NCI-H82 treated with DMSO at 0.1 percent for 48 hours (cell line): ENCODE results near the gene C5orf15.

Experiments used
- DNase-seq: peaks from one replicate; lab custom pipeline; 2025; ENCODE audit not compliant: unreplicated experiment; lab: John Stamatoyannopoulos, UW

The C5orf15 gene

DNA sequence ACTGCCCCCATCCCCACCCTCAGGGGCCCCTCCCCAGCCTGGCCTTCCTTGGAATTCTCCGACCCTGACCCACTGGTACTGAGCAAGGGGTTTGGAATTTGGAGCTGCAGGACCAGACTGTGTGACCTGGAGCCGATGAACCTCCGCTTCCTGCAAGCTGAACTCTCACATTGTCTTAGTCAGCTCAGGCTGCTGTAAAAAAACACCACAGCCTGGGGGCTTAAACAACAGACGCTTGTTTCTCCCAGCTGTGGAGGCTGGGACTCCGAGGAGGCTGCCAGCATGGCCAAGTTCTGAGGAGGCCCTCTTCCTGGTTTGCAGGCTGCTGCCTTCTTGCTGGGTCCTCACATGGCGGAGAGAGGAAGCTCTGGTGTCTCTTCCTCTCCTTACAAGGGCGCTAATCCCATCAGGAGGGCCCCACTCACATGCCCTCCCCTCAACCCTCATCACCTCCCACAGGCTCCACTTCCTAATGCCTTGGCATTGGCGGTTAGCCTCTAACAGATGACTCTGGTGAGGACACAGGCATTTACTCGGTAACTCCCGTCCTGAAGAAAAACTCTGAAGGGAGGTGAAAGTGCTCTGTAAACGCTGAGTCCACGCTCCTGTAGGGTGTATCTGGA lies 42.4 kb downstream of the C5orf15 start:
- DNase-seq, result no peak

DNA sequence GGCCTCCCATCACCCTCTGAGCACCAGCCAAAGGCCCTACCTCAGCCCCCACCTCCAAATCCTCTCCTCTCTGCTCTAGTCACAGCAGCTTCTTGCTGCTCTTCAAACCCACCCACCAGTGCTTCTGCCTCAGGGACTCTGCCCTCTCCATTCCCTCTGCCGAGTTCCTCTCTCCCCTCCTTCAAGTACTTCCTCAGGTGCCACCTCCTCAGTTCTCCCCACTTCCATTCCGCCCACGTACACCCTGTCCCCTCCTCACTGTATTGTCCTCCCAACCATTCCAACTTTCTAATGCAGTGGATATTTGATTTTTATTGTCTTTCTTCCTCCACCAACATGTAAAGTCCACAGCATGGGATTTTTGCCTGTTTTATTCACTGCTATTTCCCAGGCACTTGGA lies 43.2 kb downstream of the C5orf15 start:
- DNase-seq, result no peak

DNA sequence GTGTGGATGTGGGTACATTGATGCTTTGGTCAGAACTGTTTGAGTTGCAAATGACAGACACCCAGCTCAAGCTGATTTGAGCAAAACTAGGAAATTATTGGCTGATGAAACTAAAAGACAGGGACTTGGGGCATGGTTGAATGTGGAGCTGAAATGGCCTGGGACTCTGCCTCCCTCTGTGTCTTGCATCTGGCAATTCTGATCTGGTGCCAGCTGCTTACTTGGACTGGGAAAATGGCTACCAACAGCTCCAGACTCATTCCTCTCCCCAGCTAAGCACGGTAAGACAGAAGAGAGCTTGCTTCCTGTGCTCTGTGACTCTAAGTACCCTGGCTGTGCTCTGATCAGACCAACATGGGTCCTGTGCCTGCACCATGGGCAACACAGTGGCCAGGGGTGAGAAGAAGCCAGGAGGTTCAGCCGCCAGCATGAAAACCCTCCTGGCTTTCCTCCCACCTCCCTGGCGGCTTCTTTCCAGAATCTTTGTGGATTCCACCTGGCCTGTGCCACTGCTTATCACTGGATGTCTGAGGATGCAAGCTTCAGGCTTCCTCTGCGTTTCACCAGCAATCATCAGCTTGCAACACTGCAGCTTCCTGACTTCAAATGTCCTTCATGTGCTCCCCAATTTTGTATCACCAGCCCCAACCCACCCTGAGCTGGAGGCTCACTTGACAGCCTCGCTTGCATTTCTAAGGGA lies 44.1 kb downstream of the C5orf15 start:
- no peak for DNase-seq

DNA sequence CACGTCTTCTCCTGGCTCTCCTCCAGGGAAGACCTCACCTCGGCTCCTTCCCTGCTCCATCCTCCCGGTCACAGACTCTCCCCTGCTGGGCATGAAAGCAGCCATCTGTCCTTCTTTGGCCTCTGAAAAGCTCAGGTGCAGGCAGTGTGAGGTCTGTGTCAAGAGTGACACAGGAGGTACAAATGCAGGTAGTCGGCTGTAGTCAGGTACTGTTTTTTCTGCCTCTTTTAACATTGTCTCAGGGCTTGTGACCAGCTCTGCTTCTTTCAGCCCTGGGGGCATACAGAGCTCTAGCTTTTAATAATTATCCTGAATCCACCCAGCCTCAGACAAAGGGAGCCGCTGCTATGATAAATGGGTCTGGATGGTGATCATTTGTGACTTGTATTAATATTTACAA lies 46.4 kb downstream of the C5orf15 start:
- DNase-seq, result no peak

DNA sequence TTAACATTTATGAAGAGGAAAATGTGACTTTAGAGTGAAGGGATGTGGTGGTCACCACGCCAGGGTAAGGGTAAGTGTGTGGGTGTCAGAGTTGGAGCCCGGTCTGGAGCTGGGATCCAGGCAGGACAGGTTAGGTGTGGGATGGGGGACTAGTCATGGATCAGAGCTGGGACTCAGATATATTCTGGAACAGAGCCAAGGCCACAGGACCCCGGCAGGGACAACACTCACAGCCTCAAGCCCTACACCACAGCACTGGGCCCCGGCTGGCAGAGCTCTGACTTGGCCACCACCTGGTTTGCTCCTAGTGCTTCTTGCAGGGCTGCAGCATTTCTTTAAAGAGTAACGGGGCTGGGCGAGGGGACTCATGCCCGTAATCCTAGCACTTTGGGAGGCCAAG lies 47.4 kb downstream of the C5orf15 start:
- no peak for DNase-seq

DNA sequence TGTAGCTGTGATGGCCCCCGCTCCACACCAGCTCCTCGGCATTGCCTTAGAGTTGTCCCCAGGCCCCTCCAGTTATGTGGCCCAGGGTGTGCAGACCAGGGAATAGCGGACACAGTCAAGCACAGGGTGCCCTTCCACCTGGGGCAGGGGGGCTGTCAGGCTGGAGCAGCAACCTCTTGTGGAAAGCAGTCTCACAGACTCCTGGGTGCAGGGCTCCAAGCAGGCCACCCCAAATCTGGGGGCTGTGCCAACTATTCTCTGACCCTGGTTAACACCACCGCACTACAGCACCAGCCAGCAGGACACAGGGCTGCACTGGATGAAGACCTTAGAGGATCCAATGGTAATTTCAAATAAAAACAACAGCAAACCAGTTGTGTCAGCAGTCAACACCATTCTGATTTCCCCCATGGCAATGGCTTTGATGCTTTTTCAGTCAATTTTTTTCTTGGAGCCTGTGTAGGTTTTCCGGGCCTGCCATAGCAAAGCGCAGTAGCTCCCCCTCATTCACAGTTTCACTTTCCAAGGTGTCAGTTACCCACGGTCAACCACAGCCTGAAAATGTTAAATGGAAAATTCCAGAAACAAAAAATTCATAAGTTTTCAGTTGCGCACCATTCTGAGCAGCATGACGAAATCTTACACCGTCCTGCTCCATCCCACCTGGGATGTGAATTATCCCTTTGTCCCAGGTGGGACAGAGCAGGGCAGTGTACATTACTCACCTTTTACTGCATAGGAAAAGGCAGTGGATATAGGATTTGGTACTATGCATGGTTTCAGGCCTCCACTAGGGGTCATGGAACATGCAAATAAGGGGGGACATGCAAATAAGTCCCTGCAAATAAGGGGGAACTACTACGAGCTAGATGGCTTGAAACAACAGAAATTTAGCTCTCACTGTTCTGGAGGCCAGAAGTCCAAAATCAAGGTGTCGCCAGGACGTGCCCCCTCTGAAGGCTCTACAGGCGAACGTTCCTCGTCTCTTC lies 49.0 kb downstream of the C5orf15 start:
- no peak for DNase-seq

DNA sequence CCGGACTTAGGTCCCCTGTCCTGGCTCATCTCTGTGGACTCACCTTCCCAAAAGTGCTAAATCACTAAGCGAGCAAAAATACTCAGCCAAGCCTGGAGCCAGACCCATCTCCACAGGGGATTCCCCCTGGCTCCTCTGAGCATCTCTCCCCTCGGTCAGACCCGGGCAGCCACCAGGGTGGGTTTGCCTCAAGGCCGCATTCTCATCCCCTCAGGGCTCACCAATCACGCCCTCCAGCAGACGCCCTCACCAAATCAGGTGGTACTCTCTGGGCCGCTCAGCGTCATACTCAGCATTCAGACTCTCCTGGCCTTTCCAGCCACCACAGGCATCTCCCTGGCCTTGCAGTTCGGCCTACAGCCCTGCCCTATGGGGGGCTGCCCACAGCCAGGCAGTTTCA lies 49.7 kb downstream of the C5orf15 start:
- no peak for DNase-seq

DNA sequence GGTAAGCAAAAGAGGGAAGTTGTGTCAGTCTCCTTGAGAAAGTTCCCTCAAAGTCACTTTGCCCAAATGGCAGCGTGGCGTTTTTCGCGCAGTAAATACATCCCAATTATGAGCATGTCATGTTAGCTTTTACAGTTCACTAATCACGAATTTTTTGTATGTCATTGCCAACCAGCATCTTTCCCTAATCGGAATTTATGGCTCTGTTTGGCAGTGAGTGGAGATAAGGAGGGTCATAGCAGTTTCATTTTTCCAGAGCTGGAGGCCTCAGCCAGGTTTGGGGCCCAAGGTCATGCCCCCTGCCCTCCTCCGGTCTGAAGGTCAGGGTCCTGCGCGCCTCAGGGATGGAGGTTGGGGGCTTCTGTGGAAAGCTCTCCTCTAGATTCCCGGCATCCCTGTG lies 50.1 kb downstream of the C5orf15 start:
- no peak for DNase-seq

DNA sequence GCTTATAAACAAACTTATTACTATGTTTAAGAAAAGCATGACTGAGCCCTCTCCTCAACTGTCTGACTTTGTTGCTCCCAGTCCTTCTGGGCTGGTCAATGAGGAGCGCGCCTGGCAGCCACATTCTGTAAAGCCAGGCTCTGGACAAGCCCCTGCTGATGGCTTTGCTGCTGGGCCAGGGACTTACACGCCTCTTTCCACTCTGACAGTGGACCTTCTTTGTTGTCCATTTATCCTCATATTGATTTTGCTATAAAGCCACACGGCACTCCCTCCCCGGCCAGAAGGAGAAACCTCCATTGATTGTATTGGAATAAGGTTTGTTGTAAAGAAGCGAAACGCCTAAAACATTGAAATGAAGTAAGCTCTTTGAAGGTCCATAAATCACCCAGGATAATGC lies 50.6 kb downstream of the C5orf15 start:
- DNase-seq, result no peak

DNA sequence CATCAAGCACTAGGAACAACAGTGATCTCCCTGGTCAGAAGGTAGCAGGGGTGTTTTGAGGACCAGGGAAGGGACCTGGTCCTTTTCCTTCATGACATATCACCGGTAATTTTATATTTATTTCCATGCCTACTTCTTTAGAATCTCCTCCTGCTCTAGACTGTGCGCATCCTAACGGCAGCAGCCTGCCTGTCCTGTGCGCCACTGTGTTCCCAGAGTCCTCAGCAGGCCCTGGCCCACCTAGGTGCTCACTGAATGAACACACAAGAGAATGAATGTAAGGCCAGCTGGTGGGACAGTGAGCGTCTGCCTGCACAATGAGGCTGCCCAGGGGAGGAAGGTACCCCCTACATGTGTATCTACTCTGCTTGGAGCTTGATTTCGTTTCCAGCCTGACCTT lies 51.5 kb downstream of the C5orf15 start:
- DNase-seq, result no peak

DNA sequence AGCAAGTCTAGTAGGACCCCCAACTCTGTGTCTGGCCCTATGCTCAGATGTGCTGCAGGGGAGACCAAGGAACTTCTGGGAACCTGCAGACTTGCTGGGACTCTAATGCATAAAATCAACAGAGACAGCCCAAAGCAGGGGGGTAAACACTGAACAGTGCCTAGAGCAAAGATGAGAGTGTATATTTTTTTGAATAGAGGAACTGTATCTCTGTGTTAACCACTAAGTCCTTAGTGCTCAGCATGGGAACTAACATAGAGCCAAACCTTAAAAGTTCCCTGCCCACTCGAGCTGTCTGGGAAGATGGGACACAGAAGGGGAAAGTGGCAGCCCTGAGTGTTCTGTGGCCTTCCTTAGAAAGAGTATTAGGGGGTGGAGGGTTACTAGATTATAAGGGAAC lies 51.9 kb downstream of the C5orf15 start:
- no peak for DNase-seq

DNA sequence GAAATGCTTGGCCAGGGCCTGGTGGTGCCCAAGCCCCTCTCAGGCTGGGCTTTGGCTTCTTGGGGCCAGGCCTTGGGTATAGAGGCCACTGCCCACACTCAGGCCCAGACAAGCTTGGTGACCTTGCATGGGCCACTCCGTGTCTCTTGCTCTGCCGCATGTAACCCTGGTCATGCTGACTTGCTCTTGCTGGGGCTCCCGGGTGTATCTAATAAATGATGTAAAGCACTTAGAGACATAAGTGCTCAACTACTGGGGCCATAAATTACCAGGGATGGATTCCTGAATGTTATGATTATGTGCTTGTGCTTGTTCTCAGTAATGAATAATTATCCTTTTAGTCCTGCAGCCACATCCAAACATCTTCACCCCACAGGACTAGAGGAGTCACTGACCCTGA lies 54.0 kb downstream of the C5orf15 start:
- no peak for DNase-seq

DNA sequence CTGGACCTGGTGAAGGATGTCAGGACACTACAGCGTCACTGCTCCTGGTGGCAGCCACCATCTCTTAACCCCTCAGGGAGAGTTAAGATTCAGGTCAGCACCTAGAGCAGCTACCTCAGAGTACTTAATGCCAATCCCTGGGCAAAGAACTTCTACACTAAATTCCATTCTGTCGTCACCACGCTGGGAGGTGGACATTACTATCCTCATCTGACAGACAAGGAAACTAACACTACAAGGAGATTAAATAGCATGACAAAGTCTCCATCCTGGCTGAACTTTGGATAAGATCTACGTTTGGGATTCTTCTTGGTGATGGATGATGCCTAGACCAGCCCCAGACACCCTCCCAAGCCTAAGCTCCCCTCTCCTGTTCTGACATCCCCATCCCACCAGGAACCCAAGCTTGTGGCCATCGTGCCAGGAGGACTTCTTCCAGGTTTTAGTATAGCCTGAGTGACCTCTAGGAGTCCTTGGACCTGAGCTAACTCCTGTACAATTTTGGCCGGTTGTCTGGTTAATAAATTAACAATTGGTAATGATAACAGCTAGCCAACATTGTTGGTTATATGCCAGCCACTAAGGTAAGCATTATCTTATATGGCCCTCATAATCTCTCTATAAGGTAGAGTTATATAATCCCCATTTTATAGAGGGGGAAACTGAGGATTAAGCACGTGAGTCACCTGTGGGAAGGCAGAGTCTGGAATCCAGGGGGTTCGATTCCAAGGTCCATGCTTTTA lies 54.8 kb downstream of the C5orf15 start:
- no peak for DNase-seq

DNA sequence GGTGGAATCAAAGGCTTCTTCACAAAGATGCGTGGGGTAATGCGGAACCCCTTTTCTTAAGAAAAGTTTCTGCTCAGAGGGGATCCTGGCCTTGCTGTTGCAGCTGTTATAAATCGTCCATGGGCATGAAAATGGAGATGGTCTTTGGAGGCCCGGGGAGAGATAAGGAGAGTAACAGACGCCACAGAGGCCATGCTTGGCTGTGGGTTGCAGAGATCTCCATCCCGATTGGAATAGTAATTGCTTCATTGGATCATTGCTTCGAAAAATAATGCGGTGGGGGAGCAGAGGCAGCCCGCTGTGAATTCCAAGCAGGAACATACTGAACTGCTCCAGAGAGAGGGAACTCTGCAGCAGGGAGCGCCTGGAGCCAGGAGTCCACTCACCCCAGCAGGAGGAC lies 55.5 kb downstream of the C5orf15 start:
- no peak for DNase-seq

DNA sequence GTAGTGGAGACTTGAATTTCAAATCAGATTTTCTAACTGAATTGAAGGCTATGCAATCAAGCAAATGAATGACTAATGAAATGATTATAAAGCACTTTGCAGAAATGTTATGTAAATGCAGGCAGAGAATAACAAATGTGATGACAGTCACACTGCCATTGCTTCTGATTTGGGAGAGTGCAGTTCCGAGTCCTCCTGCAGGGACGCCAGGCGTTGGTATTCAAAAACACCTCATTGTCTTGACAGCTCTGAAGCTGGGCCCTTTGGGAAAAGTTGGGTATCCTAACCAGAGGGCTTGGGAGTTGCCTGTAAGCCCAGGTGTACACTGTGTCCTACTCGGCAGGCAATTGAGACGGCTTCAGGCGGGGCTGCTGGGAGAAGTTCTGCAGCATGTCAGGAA lies 57.9 kb downstream of the C5orf15 start:
- DNase-seq, result no peak

DNA sequence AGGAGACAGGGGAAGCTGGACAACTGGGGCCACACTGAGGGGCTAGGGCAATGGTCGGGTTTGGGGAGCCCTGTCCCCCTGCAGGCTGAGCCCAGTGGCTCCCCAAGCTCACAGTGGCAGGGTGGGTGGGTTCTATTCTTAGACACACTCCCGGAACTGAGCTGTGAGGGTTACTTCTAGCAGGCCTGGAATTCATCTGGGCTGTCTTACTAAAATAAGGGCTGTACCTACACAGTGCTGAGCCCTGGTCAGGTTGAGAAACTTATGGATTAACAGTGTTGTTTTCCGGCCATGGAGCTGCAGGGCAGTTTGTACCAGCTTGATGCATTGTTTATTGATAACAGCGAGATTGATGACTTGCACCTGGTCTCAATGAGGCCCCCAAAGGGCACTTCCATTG lies 58.8 kb downstream of the C5orf15 start:
- no peak for DNase-seq

DNA sequence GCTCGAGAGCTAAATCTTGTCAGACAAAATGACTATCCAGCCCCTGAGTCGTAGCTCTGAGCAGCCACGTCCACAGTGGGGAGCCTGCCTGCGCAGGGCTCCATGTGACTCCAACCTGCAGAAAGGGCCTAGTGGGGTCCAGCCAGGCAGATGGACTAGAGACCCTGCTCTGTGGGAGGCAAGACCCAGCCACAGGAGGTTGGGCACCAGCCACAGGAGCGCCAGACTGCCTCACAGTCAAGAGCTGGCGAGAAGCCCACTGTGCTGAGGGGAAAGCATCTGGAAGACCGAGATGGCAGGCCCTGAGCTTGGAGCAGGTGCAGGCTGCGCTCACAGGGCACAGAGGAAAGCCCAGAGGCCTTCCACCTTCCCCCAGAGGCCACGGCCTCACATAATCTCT lies 61.4 kb downstream of the C5orf15 start:
- no peak for DNase-seq

DNA sequence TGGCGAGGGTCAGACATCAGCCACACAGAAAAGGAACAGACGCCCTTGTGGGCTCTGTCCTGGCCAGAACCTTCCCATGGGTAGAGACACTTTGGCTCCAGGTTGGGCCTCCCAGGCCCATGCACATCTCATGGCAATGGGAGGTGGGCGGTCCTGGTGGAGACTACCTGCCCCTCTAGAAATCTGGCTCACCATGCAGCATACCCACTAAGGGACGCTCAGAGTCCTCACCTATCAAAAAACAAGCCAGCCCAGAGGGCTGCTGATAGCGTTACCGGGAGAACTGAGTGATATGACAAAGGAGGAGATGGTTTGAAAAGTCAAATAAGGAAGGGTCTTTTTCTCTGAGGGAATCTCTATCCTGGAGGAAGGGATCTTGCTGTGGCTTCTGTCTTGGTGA lies 62.1 kb downstream of the C5orf15 start:
- no peak for DNase-seq
